HepG2 (cell line): Measurements from ENCODE around the gene PPP2R5B. TPM values are rescaled to one million over a fixed set of nuclear protein-coding genes. Genes with fewer than 3 reads are reported as not detected.
A peak's percentile ranks its signal among the peaks of the same experiment; 100 is the strongest.

Experiments used
- JARID2 ChIP-seq: sonication (generic); formaldehyde crosslinking; IDR thresholded peaks from 2 replicates; pipeline ENCODE4 v1.8.1; 2023; ENCODE audit warnings: missing genetic modification reagents, inconsistent platforms; ENCODE audit not compliant: insufficient replicate concordance
- PTBP1 ChIP-seq: fragments of 200-400 bp; formaldehyde crosslinking; IDR thresholded peaks from 2 replicates; pipeline ENCODE4 v1.6.1; 2018; ENCODE audit warnings: low read length, low read depth; ENCODE audit not compliant: poor library complexity, severe bottlenecking
- RXRA ChIP-seq: sonication (generic); formaldehyde crosslinking; IDR thresholded peaks from 2 replicates; pipeline ENCODE4 v1.5.1; 2020; ENCODE audit warnings: missing genetic modification reagents
- SCMH1 ChIP-seq: sonication (generic); formaldehyde crosslinking; IDR thresholded peaks from 2 replicates; pipeline ENCODE4 v1.9.0; 2021; ENCODE audit warnings: missing genetic modification reagents, mild to moderate bottlenecking, borderline replicate concordance
- SMC3 ChIP-seq: IDR thresholded peaks from 2 replicates; pipeline ENCODE4 v1.6.1; 2011; ENCODE audit warnings: low read length, improper control_type of control experiment
- SOX13 ChIP-seq, 3 experiments: fragments of 450-650 bp in 1 of 3; sonication (generic) in 1 of 3; formaldehyde crosslinking in 1 of 3; IDR thresholded peaks in 2 of 3; conservative IDR thresholded peaks in 1 of 3; 2 replicates each; pipeline versions ENCODE4 v1.5.0 to v1.6.1; 2016 to 2020; ENCODE audit warnings: antibody characterized with exemption in 1 of 3, mild to moderate bottlenecking in 1 of 3, missing compliant biosample characterization in 1 of 3, missing genetic modification reagents in 1 of 3, moderate library complexity in 1 of 3
- TCF12 ChIP-seq, 2 experiments: fragments of 450-650 bp in 1 of 2; sonication (generic) in 1 of 2; formaldehyde crosslinking in 1 of 2; IDR thresholded peaks; 2 replicates each; pipeline versions ENCODE4 v1.6.1 to v1.8.0; 2017 to 2022; ENCODE audit warnings: antibody characterized with exemption in 1 of 2, mild to moderate bottlenecking in 1 of 2, missing genetic modification reagents in 1 of 2, moderate library complexity in 1 of 2
- ZNF484 ChIP-seq: sonication (generic); formaldehyde crosslinking; IDR thresholded peaks from 2 replicates; pipeline ENCODE4 v1.5.1; 2020; ENCODE audit warnings: mild to moderate bottlenecking, low read depth, missing genetic modification reagents, borderline replicate concordance
- polyA plus RNA-seq, 8 experiments: library from polyadenylated mRNA; depleted of rRNA in 3 of 8; stranded (reverse) in 7 of 8; unstranded in 1 of 8; fragments of >200 nt; fragmentation: Illumina TruSeq in 4 of 8; extraction: Trizol in 4 of 8; gene quantifications; 2 replicates each; pipeline versions ENCODE4 v1.2.1 to v1.2.3, GENCODE V29; 2011 to 2016; ENCODE audit warnings: low read depth in 4 of 8, missing spikeins in 1 of 8, mixed read lengths in 1 of 8; ENCODE audit not compliant: insufficient read depth in 1 of 8
- total RNA-seq, 5 experiments: library from RNA; depleted of rRNA; stranded (reverse); fragments of >200 nt; fragmentation: Illumina TruSeq; extraction: Trizol; gene quantifications; 2 replicates each; pipeline ENCODE4 v1.2.3, GENCODE V29; 2016; ENCODE audit warnings: low read depth in 1 of 5
- TF ChIP-seq, protein P1 (sequence below): sonication (generic); formaldehyde crosslinking; IDR thresholded peaks from 2 replicates; pipeline ENCODE4 v1.4.0; 2020; ENCODE audit warnings: mild to moderate bottlenecking, missing genetic modification reagents, borderline replicate concordance
- TF ChIP-seq, protein P2 (sequence below): sonication (generic); formaldehyde crosslinking; IDR thresholded peaks from 2 replicates; pipeline ENCODE4 v1.9.0; 2021; ENCODE audit warnings: missing genetic modification reagents, mild to moderate bottlenecking, borderline replicate concordance
- TF ChIP-seq, protein P3 (sequence below), 2 experiments: fragments of 450-650 bp in 1 of 2; sonication (generic) in 1 of 2; formaldehyde crosslinking in 1 of 2; IDR thresholded peaks; 2 replicates each; pipeline versions ENCODE4 v1.6.1 to v1.8.0; 2016 to 2022; ENCODE audit warnings: antibody characterized with exemption in 1 of 2, mild to moderate bottlenecking in 1 of 2, missing genetic modification reagents in 1 of 2

The PPP2R5B gene
- total and polyA plus RNA-seq, 2 of the 13 experiments (the other 11 are each of a cell fraction or from before 2014, with no cell fraction given) = 2.3 to 8.3 TPM

DNA sequence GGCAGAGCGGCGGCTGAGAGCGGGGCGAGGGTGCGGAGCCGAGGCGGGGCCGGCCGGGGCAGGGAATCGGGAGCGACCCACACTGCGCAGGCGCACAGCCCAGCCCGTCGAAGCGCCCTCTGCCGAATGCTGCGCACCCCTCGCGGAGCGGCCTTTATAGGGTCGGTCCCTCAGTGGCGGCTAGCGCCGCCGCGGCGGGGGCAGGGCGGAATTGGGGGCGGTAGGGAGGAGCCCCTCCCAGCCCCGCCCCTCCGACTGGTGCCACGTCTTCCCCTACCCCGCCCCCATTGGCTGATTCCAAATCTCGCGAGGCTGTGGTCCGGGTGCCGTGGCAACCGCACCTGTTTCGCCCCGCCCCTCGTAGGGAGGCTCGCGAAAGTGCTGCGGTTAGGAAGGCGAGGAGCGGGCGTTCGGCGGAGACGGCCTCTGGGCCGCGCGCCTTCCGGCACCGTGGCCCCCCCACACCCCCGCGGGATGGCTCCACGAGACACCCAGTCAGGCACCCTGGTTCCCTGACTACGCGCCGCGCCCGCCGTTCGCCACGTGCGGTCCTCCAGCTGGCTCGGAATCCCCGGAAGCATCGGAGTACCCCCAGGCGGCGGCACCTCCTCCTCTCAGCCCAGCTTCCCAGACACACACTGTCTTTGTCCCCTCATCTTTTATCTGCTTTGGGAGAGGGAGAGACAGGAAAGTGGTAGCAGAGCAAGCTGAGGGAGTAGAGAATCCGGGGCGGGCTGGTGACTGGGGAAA, 45.8 kb upstream of the PPP2R5B start, which contains the start of gene EHD1 (continued):
- TF ChIP-seq, protein P1, sequence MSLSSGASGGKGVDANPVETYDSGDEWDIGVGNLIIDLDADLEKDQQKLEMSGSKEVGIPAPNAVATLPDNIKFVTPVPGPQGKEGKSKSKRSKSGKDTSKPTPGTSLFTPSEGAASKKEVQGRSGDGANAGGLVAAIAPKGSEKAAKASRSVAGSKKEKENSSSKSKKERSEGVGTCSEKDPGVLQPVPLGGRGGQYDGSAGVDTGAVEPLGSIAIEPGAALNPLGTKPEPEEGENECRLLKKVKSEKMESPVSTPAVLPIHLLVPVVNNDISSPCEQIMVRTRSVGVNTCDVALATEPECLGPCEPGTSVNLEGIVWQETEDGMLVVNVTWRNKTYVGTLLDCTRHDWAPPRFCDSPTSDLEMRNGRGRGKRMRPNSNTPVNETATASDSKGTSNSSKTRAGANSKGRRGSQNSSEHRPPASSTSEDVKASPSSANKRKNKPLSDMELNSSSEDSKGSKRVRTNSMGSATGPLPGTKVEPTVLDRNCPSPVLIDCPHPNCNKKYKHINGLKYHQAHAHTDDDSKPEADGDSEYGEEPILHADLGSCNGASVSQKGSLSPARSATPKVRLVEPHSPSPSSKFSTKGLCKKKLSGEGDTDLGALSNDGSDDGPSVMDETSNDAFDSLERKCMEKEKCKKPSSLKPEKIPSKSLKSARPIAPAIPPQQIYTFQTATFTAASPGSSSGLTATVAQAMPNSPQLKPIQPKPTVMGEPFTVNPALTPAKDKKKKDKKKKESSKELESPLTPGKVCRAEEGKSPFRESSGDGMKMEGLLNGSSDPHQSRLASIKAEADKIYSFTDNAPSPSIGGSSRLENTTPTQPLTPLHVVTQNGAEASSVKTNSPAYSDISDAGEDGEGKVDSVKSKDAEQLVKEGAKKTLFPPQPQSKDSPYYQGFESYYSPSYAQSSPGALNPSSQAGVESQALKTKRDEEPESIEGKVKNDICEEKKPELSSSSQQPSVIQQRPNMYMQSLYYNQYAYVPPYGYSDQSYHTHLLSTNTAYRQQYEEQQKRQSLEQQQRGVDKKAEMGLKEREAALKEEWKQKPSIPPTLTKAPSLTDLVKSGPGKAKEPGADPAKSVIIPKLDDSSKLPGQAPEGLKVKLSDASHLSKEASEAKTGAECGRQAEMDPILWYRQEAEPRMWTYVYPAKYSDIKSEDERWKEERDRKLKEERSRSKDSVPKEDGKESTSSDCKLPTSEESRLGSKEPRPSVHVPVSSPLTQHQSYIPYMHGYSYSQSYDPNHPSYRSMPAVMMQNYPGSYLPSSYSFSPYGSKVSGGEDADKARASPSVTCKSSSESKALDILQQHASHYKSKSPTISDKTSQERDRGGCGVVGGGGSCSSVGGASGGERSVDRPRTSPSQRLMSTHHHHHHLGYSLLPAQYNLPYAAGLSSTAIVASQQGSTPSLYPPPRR (CRISPR knock-in tag) = peak; percentile 60
- TF ChIP-seq, protein P2, sequence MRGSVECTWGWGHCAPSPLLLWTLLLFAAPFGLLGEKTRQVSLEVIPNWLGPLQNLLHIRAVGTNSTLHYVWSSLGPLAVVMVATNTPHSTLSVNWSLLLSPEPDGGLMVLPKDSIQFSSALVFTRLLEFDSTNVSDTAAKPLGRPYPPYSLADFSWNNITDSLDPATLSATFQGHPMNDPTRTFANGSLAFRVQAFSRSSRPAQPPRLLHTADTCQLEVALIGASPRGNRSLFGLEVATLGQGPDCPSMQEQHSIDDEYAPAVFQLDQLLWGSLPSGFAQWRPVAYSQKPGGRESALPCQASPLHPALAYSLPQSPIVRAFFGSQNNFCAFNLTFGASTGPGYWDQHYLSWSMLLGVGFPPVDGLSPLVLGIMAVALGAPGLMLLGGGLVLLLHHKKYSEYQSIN (CRISPR knock-in tag) = no peak
- TF ChIP-seq JARID2 = no peak
- TF ChIP-seq ZNF484 (CRISPR knock-in tag) = no peak
- TF ChIP-seq, protein P3, sequence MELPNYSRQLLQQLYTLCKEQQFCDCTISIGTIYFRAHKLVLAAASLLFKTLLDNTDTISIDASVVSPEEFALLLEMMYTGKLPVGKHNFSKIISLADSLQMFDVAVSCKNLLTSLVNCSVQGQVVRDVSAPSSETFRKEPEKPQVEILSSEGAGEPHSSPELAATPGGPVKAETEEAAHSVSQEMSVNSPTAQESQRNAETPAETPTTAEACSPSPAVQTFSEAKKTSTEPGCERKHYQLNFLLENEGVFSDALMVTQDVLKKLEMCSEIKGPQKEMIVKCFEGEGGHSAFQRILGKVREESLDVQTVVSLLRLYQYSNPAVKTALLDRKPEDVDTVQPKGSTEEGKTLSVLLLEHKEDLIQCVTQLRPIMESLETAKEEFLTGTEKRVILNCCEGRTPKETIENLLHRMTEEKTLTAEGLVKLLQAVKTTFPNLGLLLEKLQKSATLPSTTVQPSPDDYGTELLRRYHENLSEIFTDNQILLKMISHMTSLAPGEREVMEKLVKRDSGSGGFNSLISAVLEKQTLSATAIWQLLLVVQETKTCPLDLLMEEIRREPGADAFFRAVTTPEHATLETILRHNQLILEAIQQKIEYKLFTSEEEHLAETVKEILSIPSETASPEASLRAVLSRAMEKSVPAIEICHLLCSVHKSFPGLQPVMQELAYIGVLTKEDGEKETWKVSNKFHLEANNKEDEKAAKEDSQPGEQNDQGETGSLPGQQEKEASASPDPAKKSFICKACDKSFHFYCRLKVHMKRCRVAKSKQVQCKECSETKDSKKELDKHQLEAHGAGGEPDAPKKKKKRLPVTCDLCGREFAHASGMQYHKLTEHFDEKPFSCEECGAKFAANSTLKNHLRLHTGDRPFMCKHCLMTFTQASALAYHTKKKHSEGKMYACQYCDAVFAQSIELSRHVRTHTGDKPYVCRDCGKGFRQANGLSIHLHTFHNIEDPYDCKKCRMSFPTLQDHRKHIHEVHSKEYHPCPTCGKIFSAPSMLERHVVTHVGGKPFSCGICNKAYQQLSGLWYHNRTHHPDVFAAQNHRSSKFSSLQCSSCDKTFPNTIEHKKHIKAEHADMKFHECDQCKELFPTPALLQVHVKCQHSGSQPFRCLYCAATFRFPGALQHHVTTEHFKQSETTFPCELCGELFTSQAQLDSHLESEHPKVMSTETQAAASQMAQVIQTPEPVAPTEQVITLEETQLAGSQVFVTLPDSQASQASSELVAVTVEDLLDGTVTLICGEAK (IDR thresholded peaks at IDR 0.05) = no peak
- TF ChIP-seq, protein P3 (CRISPR knock-in tag; IDR thresholded peaks at IDR 0.05) = peak; percentile 48
- no peak for TF ChIP-seq PTBP1
- peak; percentile 13 for TF ChIP-seq RXRA (CRISPR knock-in tag)
- peak; percentile 11; the same call in 1 of the 2 replicates for TF ChIP-seq SMC3
- TF ChIP-seq TCF12 (IDR thresholded peaks at IDR 0.05) = no peak
- TF ChIP-seq TCF12 (CRISPR knock-in tag; IDR thresholded peaks at IDR 0.05) = no peak
- no peak for TF ChIP-seq SOX13 (IDR thresholded peaks at IDR 0.05)
- TF ChIP-seq SOX13 (CRISPR knock-in tag; conservative IDR thresholded peaks at IDR 0.05 in 1 of 2, IDR thresholded peaks at IDR 0.05 in 1 of 2) = peak in 1 of 2 experiments; percentile 3; a peak in 1 of 4 replicates
- no peak for TF ChIP-seq SCMH1
